ENCODE results near the gene APOD. TPM values are rescaled to one million over a fixed set of nuclear protein-coding genes. Genes with fewer than 3 reads are reported as not detected.
"Not testable (repeated sequence)": the region's sequence is repeated elsewhere in the genome, so short reads cannot be mapped to it uniquely, and the experiment has no call there.

Gene APOD
- total RNA-seq, 1 experiment from 2014 or later, result not detected

GRCh38 chr3:195591220-195591619 lies 7.5 kb upstream of the APOD start:
- H3K9me3 ChIP-seq (ENCODE audit: control insufficient read depth, insufficient read depth, low read depth, low read length), result no peaks in the 10 kb centered on the region
- in situ Hi-C loops (cut with HindIII; ENCODE audit: low pct_unique_long_range_greater_than_20kb, low sequenced_read_pairs) (no loop called here), intact Hi-C loops (cut with micrococcal nuclease; ENCODE audit: unreplicated experiment) (no loop called here)
- H3K4me3 ChIP-seq (ENCODE audit: low read depth in 2 of 2, low read length in 2 of 2), result no peak overlapping the region
- H3K4me1 ChIP-seq (ENCODE audit: control insufficient read depth, insufficient read depth, low read length), result no peaks in the 10 kb centered on the region
- H3K27ac ChIP-seq (ENCODE audit: low read length), result no peak overlapping the region
- ChIA-PET CTCF (no interaction called here), POLR2A (no interaction called here)
- BruUV-seq (replicated peaks), result no TSS peak
- no peak for TF ChIP-seq TCF7L2 (IDR thresholded peaks at IDR 0.05; ENCODE audit: low read depth, low read length)
- no peak for TF ChIP-seq SIN3A (IDR thresholded peaks at IDR 0.05; ENCODE audit: borderline replicate concordance, insufficient read depth, low read depth, low read length)
- ATAC-seq (no peak), DNase-seq (ENCODE audit: low read depth, low spot score) (no peak)
- no peaks in the 10 kb centered on the region for H3K27me3 ChIP-seq (ENCODE audit: control insufficient read depth, insufficient read depth, low read length)
- no peaks in the 10 kb centered on the region for H3K36me3 ChIP-seq (ENCODE audit: control insufficient read depth, insufficient read depth, low read length)

- BruUV-seq (replicated peaks); H3K27ac ChIP-seq (ENCODE audit: low read length); H3K4me1 ChIP-seq (ENCODE audit: control insufficient read depth, insufficient read depth, low read length); ATAC-seq; H3K36me3 ChIP-seq (ENCODE audit: control insufficient read depth, insufficient read depth, low read length); H3K9me3 ChIP-seq (ENCODE audit: control insufficient read depth, insufficient read depth, low read depth, low read length); intact Hi-C loops (cut with micrococcal nuclease; ENCODE audit: unreplicated experiment); in situ Hi-C loops (cut with HindIII; ENCODE audit: low pct_unique_long_range_greater_than_20kb, low sequenced_read_pairs); DNase-seq (ENCODE audit: low read depth, low spot score); H3K4me3 ChIP-seq (ENCODE audit: low read depth in 2 of 2, low read length in 2 of 2); CTCF ChIA-PET; H3K27me3 ChIP-seq (ENCODE audit: control insufficient read depth, insufficient read depth, low read length): not testable (repeated sequence)
- POLR2A ChIA-PET, result interaction anchor here (0.5 kb wide), 1 partner anchor 28 kb away, joined by 4 read pairs; no protein-coding TSS in a partner anchor
Measured at GRCh38 chr3:195590381-195590780, 6.6 kb upstream of the APOD start.

GRCh38 chr3:195589796-195590195 lies 6.1 kb upstream of the APOD start:
- H3K27me3 ChIP-seq (ENCODE audit: control insufficient read depth, insufficient read depth, low read length); ATAC-seq; POLR2A ChIA-PET; H3K36me3 ChIP-seq (ENCODE audit: control insufficient read depth, insufficient read depth, low read length); H3K9me3 ChIP-seq (ENCODE audit: control insufficient read depth, insufficient read depth, low read depth, low read length); H3K4me1 ChIP-seq (ENCODE audit: control insufficient read depth, insufficient read depth, low read length); H3K4me3 ChIP-seq (ENCODE audit: low read depth in 2 of 2, low read length in 2 of 2); DNase-seq (ENCODE audit: low read depth, low spot score); intact Hi-C loops (cut with micrococcal nuclease; ENCODE audit: unreplicated experiment); CTCF ChIA-PET; BruUV-seq (replicated peaks); H3K27ac ChIP-seq (ENCODE audit: low read length); in situ Hi-C loops (cut with HindIII; ENCODE audit: low pct_unique_long_range_greater_than_20kb, low sequenced_read_pairs): not testable (repeated sequence)

- in situ Hi-C loops (cut with HindIII; ENCODE audit: low pct_unique_long_range_greater_than_20kb, low sequenced_read_pairs) (no loop called here), intact Hi-C loops (cut with micrococcal nuclease; ENCODE audit: unreplicated experiment) (no loop called here)
Measured at GRCh38 chr3:195587824-195588223, 4.1 kb upstream of the APOD start.

More at GRCh38 chr3:195587824-195588223, 4.1 kb upstream of the APOD start:
- H3K4me3 ChIP-seq (ENCODE audit: low read depth in 2 of 2, low read length in 2 of 2), result no peak overlapping the region
- no peaks in the 10 kb centered on the region for H3K4me1 ChIP-seq (ENCODE audit: control insufficient read depth, insufficient read depth, low read length)
- no peaks in the 10 kb centered on the region for H3K27me3 ChIP-seq (ENCODE audit: control insufficient read depth, insufficient read depth, low read length)
- no peaks in the 10 kb centered on the region for H3K9me3 ChIP-seq (ENCODE audit: control insufficient read depth, insufficient read depth, low read depth, low read length)
- H3K36me3 ChIP-seq (ENCODE audit: control insufficient read depth, insufficient read depth, low read length), result no peaks in the 10 kb centered on the region
- ATAC-seq (no peak), DNase-seq (ENCODE audit: low read depth, low spot score) (no peak)
- no peak overlapping the region for H3K27ac ChIP-seq (ENCODE audit: low read length)
- BruUV-seq (replicated peaks), result no TSS peak
- ChIA-PET CTCF (no interaction called here), POLR2A (no interaction called here)
- TF ChIP-seq REST (IDR thresholded peaks at IDR 0.05; ENCODE audit: insufficient read depth in 1 of 2, low read depth in 2 of 2, low read length in 1 of 2) (no peak), TCF7L2 (IDR thresholded peaks at IDR 0.05; ENCODE audit: low read depth, low read length) (no peak), CTCF (IDR thresholded peaks at IDR 0.05) (no peak), POLR2AphosphoS5 (IDR thresholded peaks at IDR 0.05; ENCODE audit: low read depth, low read length) (no peak), SIN3A (IDR thresholded peaks at IDR 0.05; ENCODE audit: borderline replicate concordance, insufficient read depth, low read depth, low read length) (no peak)

Data from Panc1 (cell line).